ENCODE measurements around the gene GPR157. TPM values are rescaled to one million over a fixed set of nuclear protein-coding genes. Genes with fewer than 3 reads are reported as not detected.

Gene GPR157
- total RNA-seq, 1 experiment from 2014 or later = 7.9 TPM

- H3K4me2 ChIP-seq (ENCODE audit: low read length) = no peak overlapping the region
- no peaks in the 10 kb centered on the region for H4K20me1 ChIP-seq (ENCODE audit: low read length)
- POLR2A ChIA-PET (ENCODE audit: unreplicated experiment) = no interaction called here
- no TSS peak for BruUV-seq (replicated peaks)
- no peak overlapping the region for H3K4me3 ChIP-seq (ENCODE audit: low read length)
- H3K79me2 ChIP-seq (ENCODE audit: low read length) = no peaks in the 10 kb centered on the region
- CTCF ChIA-PET = no interaction called here
- H3K27ac ChIP-seq (ENCODE audit: low read length) = no peak overlapping the region
- peaks cover 21% of the 10 kb centered on the region for H3K27me3 ChIP-seq (ENCODE audit: low read length)
- H3K9ac ChIP-seq (ENCODE audit: low read length) = no peak overlapping the region
- no peaks in the 10 kb centered on the region for H3F3A ChIP-seq (ENCODE audit: low read length, unreplicated experiment)
- H3K9me3 ChIP-seq (ENCODE audit: low read length) = no peaks in the 10 kb centered on the region
- H3K9me2 ChIP-seq (replicated peaks; ENCODE audit: low read length) = no peaks in the 10 kb centered on the region
- no peaks in the 10 kb centered on the region for H3K36me3 ChIP-seq (ENCODE audit: low read depth, low read length)
- DNase-seq (no peak), ATAC-seq (no peak)
- intact Hi-C loops (cut with micrococcal nuclease) = no loop called here
- 0 out of 2 replicates have a peak, but pooled peaks cover 5% of the 10 kb centered on the region for H3K4me1 ChIP-seq (ENCODE audit: insufficient read depth, low read length)
- TF ChIP-seq EZH2phosphoT487 (IDR thresholded peaks at IDR 0.05; ENCODE audit: borderline replicate concordance, low read length) (no peak), EZH2 (IDR thresholded peaks at IDR 0.05; ENCODE audit: low read length, unreplicated experiment) (no peak), CTCF (conservative IDR thresholded peaks at IDR 0.05; ENCODE audit: low read depth, low read length) (no peak)
- no peak overlapping the region for H2AFZ ChIP-seq (ENCODE audit: low read length)
Observed at GRCh38 chr1:9087411-9088125, 41.3 kb downstream of the GPR157 start.

- peaks cover 13% of the 10 kb centered on the region for H3K27me3 ChIP-seq (ENCODE audit: low read length)
- ChIA-PET POLR2A (ENCODE audit: unreplicated experiment) (no interaction called here), CTCF (no interaction called here)
- H4K20me1 ChIP-seq (ENCODE audit: low read length) = no peaks in the 10 kb centered on the region
- H3K4me3 ChIP-seq (ENCODE audit: low read length) = no peak overlapping the region
- H3K79me2 ChIP-seq (ENCODE audit: low read length) = no peaks in the 10 kb centered on the region
- no peaks in the 10 kb centered on the region for H3F3A ChIP-seq (ENCODE audit: low read length, unreplicated experiment)
- no TSS peak for BruUV-seq (replicated peaks)
- no peaks in the 10 kb centered on the region for H3K9me3 ChIP-seq (ENCODE audit: low read length)
- intact Hi-C loops (cut with micrococcal nuclease) = no loop called here
- H3K9me2 ChIP-seq (replicated peaks; ENCODE audit: low read length) = no peaks in the 10 kb centered on the region
- H3K36me3 ChIP-seq (ENCODE audit: low read depth, low read length) = no peaks in the 10 kb centered on the region
- ATAC-seq (no peak), DNase-seq (no peak)
- H3K4me1 ChIP-seq (ENCODE audit: insufficient read depth, low read length) = 0 out of 2 replicates have a peak, but pooled peaks cover 5% of the 10 kb centered on the region
- no peak overlapping the region for H3K4me2 ChIP-seq (ENCODE audit: low read length)
- H3K9ac ChIP-seq (ENCODE audit: low read length) = no peak overlapping the region
- TF ChIP-seq EZH2phosphoT487 (IDR thresholded peaks at IDR 0.05; ENCODE audit: borderline replicate concordance, low read length) = no peak
- TF ChIP-seq CTCF (conservative IDR thresholded peaks at IDR 0.05; ENCODE audit: low read depth, low read length) = no peak
- TF ChIP-seq EZH2 (IDR thresholded peaks at IDR 0.05; ENCODE audit: low read length, unreplicated experiment) = no peak
- no peak overlapping the region for H2AFZ ChIP-seq (ENCODE audit: low read length)
- no peak overlapping the region for H3K27ac ChIP-seq (ENCODE audit: low read length)
Observed at GRCh38 chr1:9086796-9087195, 42.1 kb downstream of the GPR157 start.

- ATAC-seq (no peak), DNase-seq (no peak)
- intact Hi-C loops (cut with micrococcal nuclease) = no loop called here
- peaks cover 6% of the 10 kb centered on the region; the same call in 1 of the 2 replicates for H3K27me3 ChIP-seq (ENCODE audit: low read length)
- H3K27ac ChIP-seq (ENCODE audit: low read length) = no peak overlapping the region
- no peak overlapping the region for H3K4me3 ChIP-seq (ENCODE audit: low read length)
- no peaks in the 10 kb centered on the region for H4K20me1 ChIP-seq (ENCODE audit: low read length)
- H2AFZ ChIP-seq (ENCODE audit: low read length) = no peak overlapping the region
- H3K9ac ChIP-seq (ENCODE audit: low read length) = no peak overlapping the region
- CTCF ChIA-PET = no interaction called here
- H3F3A ChIP-seq (ENCODE audit: low read length, unreplicated experiment) = no peaks in the 10 kb centered on the region
- no peak overlapping the region for H3K4me2 ChIP-seq (ENCODE audit: low read length)
- no peaks in the 10 kb centered on the region for H3K9me2 ChIP-seq (replicated peaks; ENCODE audit: low read length)
- POLR2A ChIA-PET (ENCODE audit: unreplicated experiment) = no interaction called here
- TF ChIP-seq EZH2 (IDR thresholded peaks at IDR 0.05; ENCODE audit: low read length, unreplicated experiment) (no peak), CTCF (conservative IDR thresholded peaks at IDR 0.05; ENCODE audit: low read depth, low read length) (no peak), EZH2phosphoT487 (IDR thresholded peaks at IDR 0.05; ENCODE audit: borderline replicate concordance, low read length) (no peak)
- H3K9me3 ChIP-seq (ENCODE audit: low read length) = no peaks in the 10 kb centered on the region
- H3K36me3 ChIP-seq (ENCODE audit: low read depth, low read length) = no peaks in the 10 kb centered on the region
- no TSS peak for BruUV-seq (replicated peaks)
- no peaks in the 10 kb centered on the region for H3K79me2 ChIP-seq (ENCODE audit: low read length)
- H3K4me1 ChIP-seq (ENCODE audit: insufficient read depth, low read length) = peaks cover 7% of the 10 kb centered on the region
Observed at GRCh38 chr1:9086045-9086444, 42.9 kb downstream of the GPR157 start.
